Neural cell (in vitro differentiated cells): ENCODE results near the gene ROGDI.

Experiments
- EP300 ChIP-seq: fragments of 450-650 bp; conservative IDR thresholded peaks from 2 replicates; pipeline ENCODE4 v1.6.1; 2014; ENCODE audit warnings: antibody characterized with exemption, mild to moderate bottlenecking, moderate library complexity; ENCODE audit not compliant: poor library complexity, severe bottlenecking
- EZH2 ChIP-seq: fragments of 200-600, 300-800 bp; shearing (Covaris generic), sonication (generic); IDR thresholded peaks from 2 replicates; pipeline ENCODE4 v1.6.1; 2014; ENCODE audit warnings: antibody characterized with exemption, low read length, borderline replicate concordance, mild to moderate bottlenecking; ENCODE audit not compliant: insufficient read depth, poor library complexity, severe bottlenecking
- POLR2AphosphoS5 ChIP-seq: IDR thresholded peaks from 2 replicates; pipeline ENCODE4 v1.6.1; 2012
- RAD21 ChIP-seq: fragments of 450-650 bp; conservative IDR thresholded peaks from 2 replicates; pipeline ENCODE4 v1.6.1; 2014; ENCODE audit warnings: antibody characterized with exemption, mild to moderate bottlenecking, moderate library complexity
- SMC3 ChIP-seq: fragments of 450-650 bp; conservative IDR thresholded peaks from 2 replicates; pipeline ENCODE4 v1.6.1; 2014; ENCODE audit warnings: antibody characterized with exemption, mild to moderate bottlenecking, moderate library complexity; ENCODE audit not compliant: poor library complexity
- TAF1 ChIP-seq: IDR thresholded peaks from 2 replicates; pipeline ENCODE4 v1.6.1; 2012; ENCODE audit warnings: low read depth
- TF ChIP-seq, protein P1 (sequence below): fragments of 450-650 bp; IDR thresholded peaks from 2 replicates; pipeline ENCODE4 v1.5.1; 2014; ENCODE audit warnings: antibody characterized with exemption, mild to moderate bottlenecking, moderate library complexity; ENCODE audit not compliant: poor library complexity, severe bottlenecking
- TF ChIP-seq, protein P2 (sequence below): IDR thresholded peaks from 2 replicates; pipeline ENCODE4 v1.6.1; 2012; ENCODE audit warnings: borderline replicate concordance

- TF ChIP-seq, protein P1, sequence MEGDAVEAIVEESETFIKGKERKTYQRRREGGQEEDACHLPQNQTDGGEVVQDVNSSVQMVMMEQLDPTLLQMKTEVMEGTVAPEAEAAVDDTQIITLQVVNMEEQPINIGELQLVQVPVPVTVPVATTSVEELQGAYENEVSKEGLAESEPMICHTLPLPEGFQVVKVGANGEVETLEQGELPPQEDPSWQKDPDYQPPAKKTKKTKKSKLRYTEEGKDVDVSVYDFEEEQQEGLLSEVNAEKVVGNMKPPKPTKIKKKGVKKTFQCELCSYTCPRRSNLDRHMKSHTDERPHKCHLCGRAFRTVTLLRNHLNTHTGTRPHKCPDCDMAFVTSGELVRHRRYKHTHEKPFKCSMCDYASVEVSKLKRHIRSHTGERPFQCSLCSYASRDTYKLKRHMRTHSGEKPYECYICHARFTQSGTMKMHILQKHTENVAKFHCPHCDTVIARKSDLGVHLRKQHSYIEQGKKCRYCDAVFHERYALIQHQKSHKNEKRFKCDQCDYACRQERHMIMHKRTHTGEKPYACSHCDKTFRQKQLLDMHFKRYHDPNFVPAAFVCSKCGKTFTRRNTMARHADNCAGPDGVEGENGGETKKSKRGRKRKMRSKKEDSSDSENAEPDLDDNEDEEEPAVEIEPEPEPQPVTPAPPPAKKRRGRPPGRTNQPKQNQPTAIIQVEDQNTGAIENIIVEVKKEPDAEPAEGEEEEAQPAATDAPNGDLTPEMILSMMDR = no peak
- TF ChIP-seq EP300 = no peak
- TF ChIP-seq SMC3 = no peak
- no peak for TF ChIP-seq RAD21
- TF ChIP-seq TAF1 = no peak
- TF ChIP-seq, protein P2, sequence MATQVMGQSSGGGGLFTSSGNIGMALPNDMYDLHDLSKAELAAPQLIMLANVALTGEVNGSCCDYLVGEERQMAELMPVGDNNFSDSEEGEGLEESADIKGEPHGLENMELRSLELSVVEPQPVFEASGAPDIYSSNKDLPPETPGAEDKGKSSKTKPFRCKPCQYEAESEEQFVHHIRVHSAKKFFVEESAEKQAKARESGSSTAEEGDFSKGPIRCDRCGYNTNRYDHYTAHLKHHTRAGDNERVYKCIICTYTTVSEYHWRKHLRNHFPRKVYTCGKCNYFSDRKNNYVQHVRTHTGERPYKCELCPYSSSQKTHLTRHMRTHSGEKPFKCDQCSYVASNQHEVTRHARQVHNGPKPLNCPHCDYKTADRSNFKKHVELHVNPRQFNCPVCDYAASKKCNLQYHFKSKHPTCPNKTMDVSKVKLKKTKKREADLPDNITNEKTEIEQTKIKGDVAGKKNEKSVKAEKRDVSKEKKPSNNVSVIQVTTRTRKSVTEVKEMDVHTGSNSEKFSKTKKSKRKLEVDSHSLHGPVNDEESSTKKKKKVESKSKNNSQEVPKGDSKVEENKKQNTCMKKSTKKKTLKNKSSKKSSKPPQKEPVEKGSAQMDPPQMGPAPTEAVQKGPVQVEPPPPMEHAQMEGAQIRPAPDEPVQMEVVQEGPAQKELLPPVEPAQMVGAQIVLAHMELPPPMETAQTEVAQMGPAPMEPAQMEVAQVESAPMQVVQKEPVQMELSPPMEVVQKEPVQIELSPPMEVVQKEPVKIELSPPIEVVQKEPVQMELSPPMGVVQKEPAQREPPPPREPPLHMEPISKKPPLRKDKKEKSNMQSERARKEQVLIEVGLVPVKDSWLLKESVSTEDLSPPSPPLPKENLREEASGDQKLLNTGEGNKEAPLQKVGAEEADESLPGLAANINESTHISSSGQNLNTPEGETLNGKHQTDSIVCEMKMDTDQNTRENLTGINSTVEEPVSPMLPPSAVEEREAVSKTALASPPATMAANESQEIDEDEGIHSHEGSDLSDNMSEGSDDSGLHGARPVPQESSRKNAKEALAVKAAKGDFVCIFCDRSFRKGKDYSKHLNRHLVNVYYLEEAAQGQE = no peak
- no peak for TF ChIP-seq POLR2AphosphoS5
- TF ChIP-seq EZH2 = no peak
Measured at GRCh38 chr16:4792951-4793513, 9.4 kb downstream of the ROGDI start.
